Heart left ventricle (tissue), 16 donors: ENCODE measurements around the gene FAM3B. TPM values are rescaled to one million over a fixed set of nuclear protein-coding genes. Genes with fewer than 3 reads are reported as not detected.
A peak's percentile ranks its signal among the peaks of the same experiment; 100 is the strongest.

Experiments used
- ATAC-seq, 4 donors: fragments of 200-7000 bp; cut with Tn5 transposase; one replicate each; pipeline ENCODE4 v1.9.1; 2020 to 2022; ENCODE audit warnings: moderate library complexity in 4 of 4, mild to moderate bottlenecking in 3 of 4, moderate number of reproducible peaks in 1 of 4
- DNase-seq, 5 donors: peaks; one replicate each; pipeline ENCODE4 v3.0.0-alpha.2; 2020
- H3K27ac ChIP-seq, 12 donors: fragments of 200-600 bp; sonication (generic) in 4 of 12; one replicate each; pipeline versions ENCODE4 v1.5.0 to v1.8.0; 2016 to 2022; ENCODE audit warnings: mild to moderate bottlenecking in 2 of 12
- H3K27me3 ChIP-seq, 9 donors: fragments of 200-600 bp; sonication (generic) in 2 of 9; one replicate each; pipeline versions ENCODE4 v1.5.1 to v1.8.0; 2016 to 2022; ENCODE audit warnings: mild to moderate bottlenecking in 3 of 9
- H3K36me3 ChIP-seq, 9 donors: fragments of 200-600 bp; sonication (generic) in 2 of 9; one replicate each; pipeline versions ENCODE4 v1.5.0 to v1.8.0; 2018 to 2022; ENCODE audit warnings: mild to moderate bottlenecking in 2 of 9
- H3K4me1 ChIP-seq, 12 donors: fragments of 200-600 bp; sonication (generic) in 4 of 12; one replicate each; pipeline versions ENCODE4 v1.5.0 to v1.8.0; 2016 to 2022; ENCODE audit warnings: mild to moderate bottlenecking in 3 of 12
- H3K4me3 ChIP-seq, 12 donors: fragments of 200-600 bp; sonication (generic) in 4 of 12; one replicate each; pipeline versions ENCODE4 v1.5.0 to v1.8.0; 2017 to 2022; ENCODE audit warnings: mild to moderate bottlenecking in 9 of 12, moderate library complexity in 4 of 12
- H3K9me3 ChIP-seq, 12 donors: fragments of 200-600 bp; sonication (generic) in 4 of 12; one replicate each; pipeline versions ENCODE4 v1.5.0 to v1.8.0; 2016 to 2022; ENCODE audit warnings: mild to moderate bottlenecking in 1 of 12
- CTCF ChIP-seq, 12 donors: fragments of 200-600 bp; sonication (generic) in 4 of 12; IDR thresholded peaks; one replicate each; pipeline versions ENCODE4 v1.5.0 to v1.8.0; 2018 to 2022; ENCODE audit warnings: antibody characterized with exemption in 12 of 12, mild to moderate bottlenecking in 5 of 12
- POLR2A ChIP-seq, 2 donors: fragments of 450-650 bp; IDR thresholded peaks; one replicate each; pipeline ENCODE4 v1.6.1; 2017; ENCODE audit warnings: antibody characterized with exemption in 2 of 2, mild to moderate bottlenecking in 2 of 2, moderate library complexity in 2 of 2
- WGBS, 4 donors: extraction: QIAGEN DNeasy Blood & Tissue Kit in 2 of 4; methylation state at CpG; one replicate each; pipeline versions ENCODE4 v1.1.5 to v1.1.7; 2013 to 2018; 5-methylcytosine and 5-hydroxymethylcytosine counted together
- intact Hi-C, 10 donors: fragments of 100-400 bp; cut with DNase I; formaldehyde crosslinking; loops; one replicate each; pipeline versions ENCODE4 v1.11.1 to v1.14.2; 2022
- polyA plus RNA-seq, 2 donors: library from polyadenylated mRNA; stranded (reverse); fragments of 200-250 nt; gene quantifications; one replicate each; pipeline ENCODE4 v1.2.3, GENCODE V29; 2013
- total RNA-seq, 9 donors: library from RNA; depleted of rRNA in 2 of 9; stranded (reverse); fragments of >200 nt in 2 of 9; fragmentation: NEBNext Ultra II Directional in 3 of 9; extraction: Animal tissue kit (Norgen Biotek cat#: 25700) in 3 of 9; gene quantifications; one replicate each; pipeline versions ENCODE4 v1.1.0 to v1.2.4, GENCODE V29; 2016 to 2023
- donor health status: ischemic (EF 13 %, LVEDD 7.1; RV severe dilation, severe dysfunction).
- donor health status: healthy with polysubstance abuse.
- donor health status: DM: no; HTN: yes; CAD: no.
- donor health status: DM: no; HTN: no; CAD: no.
- donor health status: ischemic (EF 25% LVEDD 6.9; RV normal size, moderate dysfunction).
- donor health status: ischemic (EF 25% LVEDD 5.7; RV mildly dilated, moderate dysfunction).
- donor health status: healthy.
- donor health status: DM: yes; HTN: yes; CAD: no.
- donor health status: ischemic (EF 35%, LVEDD 5.7; RV mildly dilated, moderate dysfunction).
- donor health status: nonischemic (EF 11% LVEDD 7.7; RV severe dilation, severe dysfunction).
- donor health status: DM: yes; HTN: yes; CAD: no.
- donor health status: PGD.
- donor health status: ischemic (EF 29% LVEDD 5.4; RV normal size, mild dysfunction).
- donor health status: nonischemic (EF 23%, LVEDD 6.1; RV moderate dilation, normal function).

Gene FAM3B
- total and polyA plus RNA-seq, 11 donors: 0.10 to 0.54 TPM; not detected in 9

GRCh38 chr21:41402231-41402630, 85.6 kb downstream of the FAM3B start:
- 93 to 96% (median 94%) methylated on average over 11 of the region's 11 CpGs for WGBS, 4 donors
- no peaks in the 10 kb centered on the region for H3K9me3 ChIP-seq
- no peak overlapping the region for H3K27ac ChIP-seq
- peaks cover 0 to 100% (median 70%) of the 10 kb centered on the region in 9 donors for H3K36me3 ChIP-seq
- no peak overlapping the region for H3K4me3 ChIP-seq
- no peaks in the 10 kb centered on the region for H3K27me3 ChIP-seq
- intact Hi-C loops: loop anchor here in 1 of 10 donors (5.0 kb wide), 1 partner anchor 35 kb away; no protein-coding TSS in a partner anchor
- ATAC-seq: no peak
- peak in 1 of 5 donors; percentile 10 for DNase-seq
- TF ChIP-seq CTCF (IDR thresholded peaks at IDR 0.05): no peak
- no peak for TF ChIP-seq POLR2A (IDR thresholded peaks at IDR 0.05)
- H3K4me1 ChIP-seq: peaks cover 0 to 18% (median 0%) of the 10 kb centered on the region in 12 donors

- DNase-seq: peak in 1 of 5 donors; percentile 19
- Histone ChIP-seq H3K4me3 (no peak overlapping the region), H3K9me3 (no peaks in the 10 kb centered on the region), H3K36me3 (peaks cover 0 to 100% (median 70%) of the 10 kb centered on the region in 9 donors), H3K4me1 (peaks cover 0 to 13% (median 0%) of the 10 kb centered on the region in 12 donors), H3K27ac (no peak overlapping the region), H3K27me3 (no peaks in the 10 kb centered on the region)
- no peak for ATAC-seq
- no peak for TF ChIP-seq CTCF (IDR thresholded peaks at IDR 0.05)
- no peak for TF ChIP-seq POLR2A (IDR thresholded peaks at IDR 0.05)
- WGBS, 4 donors: 93 to 94% (median 93%) methylated on average over 10 of the region's 10 CpGs
- intact Hi-C loops: loop anchor here in 1 of 10 donors (5.0 kb wide), 1 partner anchor 35 kb away; no protein-coding TSS in a partner anchor
These were observed 86.2 kb downstream of the FAM3B start for GRCh38 chr21:41402796-41403195.

DNA sequence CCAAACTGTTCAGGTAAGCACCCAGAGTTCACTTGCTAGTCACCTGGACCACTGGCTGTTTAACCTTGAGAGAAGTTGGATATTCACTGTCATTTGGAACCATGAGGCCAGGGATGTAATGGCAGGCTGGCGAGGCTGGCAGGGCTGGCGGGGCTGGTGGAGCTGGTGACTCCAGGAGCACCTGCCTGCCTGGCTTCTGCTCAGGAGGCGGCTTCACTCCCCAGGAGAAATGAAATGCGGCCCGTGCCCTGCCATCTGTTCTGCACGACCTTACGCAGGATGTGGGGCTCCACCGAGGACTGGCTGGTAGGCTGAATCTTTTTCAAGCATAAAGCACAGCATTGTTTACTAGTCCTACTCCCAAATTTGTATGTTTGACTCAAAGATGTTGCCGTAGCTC, 86.7 kb downstream of the FAM3B start:
- Histone ChIP-seq H3K4me3 (no peak overlapping the region), H3K27me3 (no peaks in the 10 kb centered on the region), H3K9me3 (no peaks in the 10 kb centered on the region), H3K27ac (no peak overlapping the region), H3K36me3 (peaks cover 0 to 100% (median 71%) of the 10 kb centered on the region in 9 donors), H3K4me1 (peaks cover 0 to 8% (median 0%) of the 10 kb centered on the region in 12 donors)
- DNase-seq (no peak), ATAC-seq (no peak)
- WGBS, 4 donors: 84 to 94% (median 89%) methylated on average over 2 to 9 of the region's 9 CpGs
- intact Hi-C loops: loop anchor here in 1 of 10 donors (5.0 kb wide), 1 partner anchor 34 kb away; no protein-coding TSS in a partner anchor
- no peak for TF ChIP-seq POLR2A (IDR thresholded peaks at IDR 0.05)
- TF ChIP-seq CTCF (IDR thresholded peaks at IDR 0.05): no peak

DNA sequence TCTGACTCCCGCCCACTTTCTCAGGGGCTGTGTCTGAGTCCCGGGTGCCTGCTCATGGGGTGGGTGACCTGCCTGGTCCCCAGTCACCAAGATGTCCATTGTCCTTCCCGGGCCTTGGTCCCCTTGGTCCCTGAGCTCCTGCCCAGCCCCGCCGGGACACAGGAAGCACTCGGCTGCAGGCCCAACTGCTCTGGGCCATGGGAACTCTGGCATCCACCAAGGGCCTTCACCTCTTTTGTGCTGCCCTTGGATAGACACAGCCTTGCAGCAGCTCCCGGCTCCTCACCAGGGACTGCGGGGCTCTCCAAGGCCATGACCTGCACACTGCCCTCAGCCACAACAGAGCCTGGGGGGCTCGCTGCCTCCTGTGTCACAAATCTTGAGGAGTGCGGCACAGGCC, 87.4 kb downstream of the FAM3B start:
- TF ChIP-seq CTCF (IDR thresholded peaks at IDR 0.05): no peak
- TF ChIP-seq POLR2A (IDR thresholded peaks at IDR 0.05): no peak
- Histone ChIP-seq H3K27me3 (no peaks in the 10 kb centered on the region), H3K9me3 (no peaks in the 10 kb centered on the region), H3K4me1 (peaks cover 0 to 8% (median 0%) of the 10 kb centered on the region in 12 donors), H3K36me3 (peaks cover 0 to 100% (median 71%) of the 10 kb centered on the region in 9 donors), H3K27ac (no peak overlapping the region), H3K4me3 (no peak overlapping the region)
- WGBS, 4 donors: 90 to 93% (median 93%) methylated on average over 9 to 10 of the region's 10 CpGs
- intact Hi-C loops: loop anchor here in 1 of 10 donors (5.0 kb wide), 1 partner anchor 33 kb away; no protein-coding TSS in a partner anchor
- ATAC-seq: peak in 1 of 4 donors; percentile 20
- peak in 1 of 5 donors; percentile 16 for DNase-seq
